Stimulated activated CD4-positive, alpha-beta T cell treated with anti-CD3 and anti-CD28 coated beads, TNF-alpha, amount 100 ng/mL, for 48 hours (primary cell): Measurements from ENCODE around the gene TBXAS1.

Source experiments
- DNase-seq, 3 donors: peaks; one replicate each; pipeline ENCODE4 v3.0.0-alpha.2; 2020; ENCODE audit warnings: low read depth in 3 of 3

TBXAS1 gene

DNA sequence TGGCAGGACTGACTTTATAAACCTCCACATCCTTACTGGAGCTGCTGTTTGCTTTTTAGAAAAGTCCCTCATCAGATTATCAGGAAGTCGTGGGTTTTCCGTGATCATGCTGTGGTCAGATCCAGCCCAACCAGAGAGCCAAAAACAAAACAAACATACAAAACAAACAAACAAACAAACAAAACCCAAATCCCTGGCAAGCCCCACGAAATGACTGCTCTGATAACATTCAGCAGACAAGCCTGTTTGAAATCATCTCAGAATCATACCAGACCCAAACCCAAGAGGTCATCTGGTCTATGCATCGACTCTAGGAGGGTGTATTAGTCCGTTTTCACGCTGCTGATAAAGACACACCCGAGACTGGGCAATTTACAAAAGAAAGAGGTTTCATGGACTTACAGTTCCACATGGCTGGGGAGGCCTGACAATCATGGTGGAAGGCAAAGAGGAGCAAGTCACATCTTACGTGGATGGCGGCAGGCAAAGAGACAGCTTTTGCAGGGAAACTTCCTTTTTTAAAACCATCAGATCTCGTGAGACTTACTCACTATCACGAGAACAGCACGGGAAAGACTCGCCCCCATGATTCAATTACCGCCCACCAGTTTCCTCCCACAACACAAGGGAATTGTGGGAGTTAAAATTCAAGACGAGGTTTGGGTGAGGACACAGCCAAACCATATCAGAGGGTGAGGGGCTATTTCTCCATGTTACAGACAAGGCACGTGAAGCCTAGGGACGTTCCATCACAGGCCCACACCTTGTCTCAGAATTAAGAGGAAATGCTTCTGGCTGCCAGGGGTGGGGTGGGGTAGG lies 148.0 kb downstream of the TBXAS1 start:
- DNase-seq = no peak

DNA sequence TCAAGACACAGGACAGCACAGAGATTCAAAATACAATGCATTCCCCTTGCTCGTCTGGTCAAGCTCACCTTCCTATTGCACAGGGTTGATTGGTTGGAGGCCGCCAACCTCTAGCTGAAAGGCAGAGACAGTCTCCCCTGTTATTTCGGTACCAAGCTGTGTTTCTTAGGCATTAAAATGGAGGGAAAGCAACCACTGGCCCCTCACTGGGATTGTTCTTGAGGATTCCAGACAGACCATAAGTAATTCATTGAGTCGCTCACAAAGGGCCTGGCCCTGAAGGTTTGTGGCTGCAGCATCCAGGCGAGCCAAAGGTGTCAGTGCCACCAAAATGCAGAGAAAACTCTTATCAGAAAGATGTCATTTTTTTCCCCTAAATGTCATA lies 152.4 kb downstream of the TBXAS1 start:
- DNase-seq = no peak

DNA sequence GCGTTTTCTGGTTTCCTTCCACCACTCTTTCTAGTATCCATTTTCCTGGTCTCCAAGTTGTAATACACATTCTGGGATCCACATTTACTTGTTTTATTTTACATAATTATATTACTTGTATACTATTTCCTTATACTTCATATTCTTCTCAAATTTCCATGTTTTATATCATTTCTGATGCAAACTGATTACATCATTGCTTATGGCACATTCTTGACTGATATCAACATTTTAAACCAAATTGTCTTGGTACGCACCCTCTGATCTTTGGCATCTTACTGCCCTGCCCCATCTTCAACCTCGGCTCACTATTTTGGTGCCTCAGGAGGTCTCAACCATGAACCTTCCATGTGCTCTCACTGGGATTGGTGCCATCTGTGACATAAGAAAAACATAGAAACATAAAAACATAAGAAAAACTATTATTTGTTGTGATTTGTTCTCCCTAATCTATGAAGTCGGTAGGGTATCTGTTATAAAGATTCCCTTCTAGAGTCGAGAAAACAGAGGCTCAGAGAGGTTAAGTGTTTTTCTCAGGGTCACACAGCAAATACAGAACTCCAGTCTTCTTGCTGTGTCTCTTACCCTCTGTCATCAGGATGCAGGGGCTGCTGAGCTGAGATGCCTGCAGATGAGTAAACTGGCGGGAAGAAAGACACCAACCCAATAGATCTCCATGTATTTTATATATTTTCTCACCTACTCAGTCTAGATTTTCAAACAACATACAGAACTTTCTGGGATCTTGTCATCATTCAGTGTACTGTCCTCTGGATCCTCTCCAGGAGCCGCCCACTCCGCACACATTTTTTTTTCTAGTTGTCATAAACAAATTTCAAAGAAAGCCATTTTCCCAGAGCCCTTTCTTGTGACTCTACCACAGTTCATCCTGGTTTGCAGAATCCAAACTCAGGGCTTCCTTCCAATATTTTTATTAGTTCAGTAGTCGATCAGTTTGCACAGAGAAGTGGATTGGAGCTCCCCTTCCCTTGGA lies 154.2 kb downstream of the TBXAS1 start:
- DNase-seq = no peak

DNA sequence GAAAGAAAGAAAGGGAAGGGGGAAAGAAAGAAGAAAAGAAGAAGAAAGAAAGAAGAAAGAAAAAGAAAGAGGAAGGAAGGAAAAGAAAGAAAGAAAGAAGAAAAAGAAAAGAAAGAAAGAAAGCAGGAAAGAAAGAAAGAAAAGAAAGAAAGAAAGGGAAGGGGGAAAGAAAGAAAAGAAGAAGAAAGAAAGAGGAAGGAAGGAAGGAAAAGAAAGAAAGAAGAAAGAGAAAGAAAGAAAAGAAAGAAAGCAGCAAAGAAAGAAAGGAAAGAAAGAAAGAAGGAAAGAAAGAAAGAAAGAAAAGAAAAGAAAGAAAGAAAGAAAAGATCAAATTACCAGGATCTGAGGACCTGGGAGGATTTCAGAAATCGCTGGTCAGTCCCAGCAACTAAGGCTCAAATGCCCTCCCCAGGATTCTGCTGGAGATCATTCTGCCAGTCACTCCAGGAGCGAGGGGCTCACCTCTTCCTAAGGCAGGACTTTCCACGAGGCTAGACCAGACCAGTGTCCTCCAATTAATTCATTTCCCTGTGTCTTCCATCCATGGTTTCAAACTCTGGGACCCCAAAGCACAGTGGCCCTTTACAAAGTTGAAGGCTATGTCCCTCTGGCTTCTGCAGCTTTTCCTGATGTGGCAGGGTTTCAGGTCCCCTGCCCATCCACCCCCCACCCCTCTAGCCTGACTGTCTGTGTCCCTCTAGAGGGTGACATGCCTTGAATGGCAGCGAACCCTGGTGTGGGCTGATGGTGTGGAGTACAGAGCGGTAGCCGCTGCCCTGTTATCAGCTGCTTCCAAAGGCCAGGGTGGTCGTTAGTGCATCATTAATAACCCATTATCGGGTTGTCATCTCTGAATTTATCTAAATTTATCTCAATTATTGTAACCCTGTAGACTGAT lies 155.8 kb downstream of the TBXAS1 start:
- no peak for DNase-seq

DNA sequence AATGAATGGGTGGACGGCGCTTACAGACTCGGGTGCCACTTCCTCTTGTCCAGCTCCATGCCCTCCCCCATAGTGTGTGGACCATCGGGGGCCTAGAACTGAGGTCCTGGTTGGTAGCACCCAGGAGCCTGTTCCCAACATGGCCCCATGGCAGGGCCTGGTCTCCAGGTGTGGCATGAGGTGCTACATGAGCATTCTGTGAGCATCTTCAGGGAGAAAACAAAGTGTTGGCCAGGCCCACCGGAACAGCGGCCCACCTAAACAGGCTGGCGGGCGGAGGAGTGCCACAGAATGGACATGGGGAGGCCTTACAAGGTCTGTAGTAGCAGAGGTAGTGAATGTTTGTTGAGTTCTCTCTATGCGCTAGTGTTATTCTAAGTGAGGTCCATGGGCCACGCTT lies 156.7 kb downstream of the TBXAS1 start:
- DNase-seq = no peak

DNA sequence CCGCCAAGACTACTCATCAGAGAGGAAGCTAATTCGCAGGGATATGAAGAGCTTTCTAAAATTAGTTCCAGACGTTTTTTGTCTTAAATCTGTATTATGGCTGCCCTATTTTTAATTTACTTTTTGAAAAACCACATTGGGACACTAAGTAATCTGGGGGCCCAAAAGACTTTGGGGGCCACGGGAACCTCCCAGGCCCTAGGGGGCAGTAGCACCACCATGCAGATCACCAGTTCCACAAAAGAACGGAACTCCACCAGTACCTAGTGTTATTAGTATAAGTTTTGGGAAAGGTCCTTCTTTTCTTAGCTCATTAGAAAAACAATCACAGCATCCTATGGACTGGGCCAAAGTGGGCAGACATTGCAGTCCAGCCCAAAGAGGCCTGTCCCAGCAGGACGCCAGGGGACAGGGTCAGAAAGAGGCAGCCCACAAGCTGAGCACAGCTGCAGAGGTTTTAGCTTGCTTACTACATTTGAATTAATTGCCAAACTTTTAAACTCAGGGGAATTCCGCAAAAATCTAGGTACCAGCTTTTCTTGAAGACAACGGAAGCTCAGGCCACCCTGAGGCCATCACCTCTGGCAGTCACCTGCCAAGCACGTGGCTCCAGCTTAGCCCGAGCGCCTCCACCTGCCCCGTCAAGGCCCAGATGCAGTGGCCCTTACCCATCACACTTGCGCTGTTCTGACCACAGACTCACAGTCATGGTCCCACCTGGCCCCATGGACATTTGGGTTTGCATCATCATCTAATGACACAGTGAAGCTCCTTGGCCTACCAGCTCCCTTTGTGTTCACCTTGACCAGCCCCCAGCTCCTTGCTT lies 158.8 kb downstream of the TBXAS1 start:
- no peak for DNase-seq

DNA sequence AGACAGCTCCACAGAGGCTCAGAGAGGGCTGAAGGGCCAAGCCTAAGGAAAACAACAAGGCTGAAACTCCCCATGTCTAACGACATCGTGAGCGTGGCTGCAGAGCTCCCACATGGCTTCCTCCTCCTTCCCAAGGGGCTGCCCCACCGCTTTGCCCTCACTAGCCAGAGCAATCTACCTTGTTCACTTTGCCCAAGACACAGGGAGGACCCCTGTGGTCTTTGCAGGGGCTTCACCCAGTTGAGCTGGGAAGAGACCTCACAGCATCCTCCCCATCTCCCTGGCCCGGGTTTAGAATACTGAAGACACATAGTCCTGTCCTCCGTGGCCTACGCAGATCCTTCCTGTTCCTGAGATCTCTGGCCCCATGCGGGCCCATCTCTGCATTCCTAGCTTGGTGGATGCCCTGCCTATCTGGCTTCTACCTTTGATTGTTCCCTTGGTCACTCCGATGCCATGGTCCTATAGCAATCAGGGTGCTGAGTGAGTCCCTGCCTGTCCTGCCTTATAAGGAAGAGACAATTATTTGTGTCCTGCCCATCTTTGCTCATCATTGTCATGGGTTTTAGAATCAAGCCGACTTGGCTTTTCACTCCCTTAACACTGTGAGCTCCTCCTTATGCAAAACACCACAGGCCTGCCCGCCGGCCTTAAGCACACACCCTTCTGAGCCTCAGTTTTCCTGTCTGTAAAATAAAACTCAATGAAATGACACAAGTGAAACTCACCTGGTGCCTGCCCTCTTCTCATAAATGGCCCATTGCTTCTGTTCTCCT lies 160.5 kb downstream of the TBXAS1 start:
- no peak for DNase-seq

DNA sequence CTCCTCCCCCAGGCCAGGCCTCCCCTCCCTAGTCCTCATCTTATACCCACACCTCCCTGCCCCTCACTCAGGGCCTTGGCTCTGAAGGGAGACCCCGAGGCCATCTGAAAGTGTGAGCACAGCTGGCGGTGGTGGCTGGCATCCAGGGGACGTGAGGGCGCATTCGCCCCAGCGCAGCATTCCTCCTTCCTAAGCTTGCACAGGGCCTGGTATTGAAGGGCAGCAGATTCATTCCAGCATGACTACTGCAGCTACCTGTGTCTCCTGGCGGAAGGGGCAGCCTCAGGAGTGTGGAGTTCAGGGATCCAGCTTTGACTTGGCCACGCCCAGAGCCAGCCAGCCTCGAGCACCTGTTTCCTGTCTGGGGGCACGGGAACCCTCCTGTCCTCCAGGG lies 161.1 kb downstream of the TBXAS1 start:
- DNase-seq = no peak

DNA sequence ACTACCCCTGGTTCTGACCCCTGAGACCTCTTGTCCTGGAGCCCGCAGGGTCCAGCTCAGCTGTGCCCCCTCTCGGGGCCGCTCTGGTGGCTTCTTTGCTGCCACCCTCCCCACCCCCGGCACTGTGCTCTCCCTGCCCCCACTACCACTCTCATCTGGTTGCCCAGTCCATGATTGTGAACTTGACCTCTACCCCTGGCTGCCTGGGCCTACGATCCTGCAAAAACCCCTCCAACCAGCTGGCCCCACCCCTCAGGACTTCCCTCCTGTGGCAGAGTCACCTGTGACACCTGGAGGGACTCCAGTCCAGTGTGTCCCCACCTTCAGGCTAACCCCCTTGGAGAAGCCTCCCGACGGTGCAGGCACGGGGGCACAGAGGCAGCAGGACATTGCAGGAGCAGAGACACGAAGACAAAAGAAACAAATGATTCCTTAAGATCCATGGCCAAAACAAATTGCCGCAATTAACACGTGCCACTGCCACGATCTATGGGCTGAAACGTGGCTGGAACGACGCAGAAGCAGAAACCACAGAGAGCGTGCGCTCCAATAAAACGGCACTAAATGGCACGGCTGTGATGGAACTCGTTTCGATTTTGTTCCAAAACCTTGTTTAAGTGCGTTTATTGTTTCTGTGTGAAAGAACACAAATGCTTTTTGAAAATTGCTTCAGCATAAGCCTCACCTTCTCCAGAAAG lies 161.7 kb downstream of the TBXAS1 start:
- no peak for DNase-seq

DNA sequence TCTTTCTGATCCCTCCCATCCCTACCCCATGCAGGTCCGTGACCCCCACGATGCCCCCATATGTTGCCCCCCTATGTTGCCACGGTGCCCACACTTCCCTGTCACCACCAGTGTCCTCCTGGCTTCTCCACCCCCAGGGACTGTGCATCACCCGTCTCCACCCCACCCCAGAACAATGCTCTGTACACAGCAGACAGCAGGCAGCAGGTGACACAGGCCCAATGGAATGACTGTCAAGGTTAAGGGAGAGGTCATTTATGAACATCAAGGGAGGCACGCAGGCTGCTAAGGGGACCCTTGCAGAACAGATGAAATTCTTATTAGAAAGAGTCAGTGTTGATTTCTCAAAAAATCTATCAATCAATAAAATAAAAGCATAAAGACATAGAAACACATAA lies 162.2 kb downstream of the TBXAS1 start:
- no peak for DNase-seq

DNA sequence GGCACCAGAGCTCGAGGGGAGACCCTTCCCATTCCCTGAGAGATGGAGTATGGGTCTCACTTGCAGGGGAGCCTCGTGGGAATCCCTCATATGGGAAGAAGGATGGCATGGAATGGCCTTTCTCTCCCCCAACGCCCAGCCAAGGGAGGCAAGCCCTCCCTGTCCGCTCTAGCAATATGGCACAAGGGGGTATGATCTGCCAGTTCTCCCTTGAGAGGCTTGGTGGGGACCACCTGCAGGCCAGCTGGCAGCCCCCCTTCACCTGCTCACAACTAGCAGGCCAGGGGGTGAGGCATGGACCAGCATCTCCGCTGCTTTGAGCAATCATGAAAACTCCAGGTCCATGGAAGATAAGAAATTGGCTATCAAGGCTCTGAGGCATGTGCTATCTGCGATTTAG lies 162.8 kb downstream of the TBXAS1 start:
- DNase-seq = no peak

DNA sequence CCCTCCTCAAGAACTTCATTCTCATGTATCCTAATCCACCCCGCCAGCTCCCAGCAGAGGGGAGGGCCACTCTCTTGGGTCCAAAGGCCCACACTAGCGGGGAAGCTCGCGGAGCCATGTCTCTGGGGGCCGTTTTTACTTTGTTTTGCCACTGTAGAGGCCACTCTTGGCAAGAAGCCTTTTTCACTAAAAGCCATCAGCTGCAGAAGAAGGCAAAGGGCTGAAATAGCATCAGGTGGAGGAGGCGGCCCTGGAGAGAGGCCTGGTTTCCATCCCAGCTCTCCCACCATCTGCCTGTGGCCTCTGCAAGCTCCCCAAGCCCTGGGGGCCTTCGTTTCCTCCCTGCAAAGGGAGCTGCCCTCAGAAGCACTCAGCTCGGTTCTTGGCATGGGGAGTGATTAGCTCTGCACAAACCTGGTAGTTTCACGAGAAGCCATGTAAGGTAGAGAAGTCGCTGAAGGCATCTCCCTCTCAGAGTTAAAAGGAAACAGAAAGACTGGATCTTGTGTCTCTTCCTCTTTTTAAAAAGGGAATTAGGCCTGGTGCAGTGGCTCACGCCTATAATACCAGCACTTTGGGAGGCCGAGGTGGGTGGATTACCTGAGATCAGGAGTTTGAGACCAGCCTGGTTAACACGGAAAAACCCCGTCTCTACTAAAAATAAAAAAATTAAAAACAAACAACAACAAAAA lies 163.4 kb downstream of the TBXAS1 start:
- DNase-seq = no peak

DNA sequence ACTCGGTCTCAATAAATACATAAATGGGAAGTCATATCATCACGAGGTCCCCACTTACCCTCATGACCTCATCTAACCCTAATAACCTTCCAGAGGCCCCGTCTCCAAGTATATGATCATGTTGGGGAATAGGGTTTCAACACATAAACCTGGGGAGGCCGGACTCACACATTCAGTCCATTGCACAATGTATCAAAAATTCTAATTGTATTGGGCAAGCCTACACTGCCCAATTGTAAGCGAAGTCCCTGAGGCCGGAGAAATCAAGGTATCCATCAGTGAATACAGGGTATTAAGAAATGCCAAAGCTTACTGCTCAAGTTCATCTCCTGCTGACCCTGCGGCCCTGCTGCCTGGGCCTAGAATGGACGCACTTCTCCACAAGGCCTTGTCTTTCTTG lies 164.1 kb downstream of the TBXAS1 start:
- DNase-seq = no peak

DNA sequence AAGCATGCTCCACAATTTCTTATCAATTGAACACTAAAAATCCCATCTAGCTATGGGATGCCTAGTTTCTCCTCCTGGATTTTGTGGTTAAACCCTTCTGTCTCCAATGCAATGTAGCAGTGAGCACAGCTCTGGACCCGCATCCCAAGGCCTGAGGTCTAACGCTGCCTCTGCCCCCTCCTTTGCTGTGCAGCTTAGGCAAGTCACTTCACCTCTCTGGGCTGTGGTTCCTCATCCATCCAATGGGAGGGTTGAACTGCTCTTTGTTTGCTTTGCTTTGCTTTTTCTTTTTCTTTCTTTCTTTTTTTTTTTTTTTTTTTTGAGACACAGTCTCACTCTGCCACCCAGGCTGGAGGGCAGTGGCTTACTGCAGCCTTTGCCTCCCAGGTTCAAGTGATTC lies 164.5 kb downstream of the TBXAS1 start:
- DNase-seq = no peak

DNA sequence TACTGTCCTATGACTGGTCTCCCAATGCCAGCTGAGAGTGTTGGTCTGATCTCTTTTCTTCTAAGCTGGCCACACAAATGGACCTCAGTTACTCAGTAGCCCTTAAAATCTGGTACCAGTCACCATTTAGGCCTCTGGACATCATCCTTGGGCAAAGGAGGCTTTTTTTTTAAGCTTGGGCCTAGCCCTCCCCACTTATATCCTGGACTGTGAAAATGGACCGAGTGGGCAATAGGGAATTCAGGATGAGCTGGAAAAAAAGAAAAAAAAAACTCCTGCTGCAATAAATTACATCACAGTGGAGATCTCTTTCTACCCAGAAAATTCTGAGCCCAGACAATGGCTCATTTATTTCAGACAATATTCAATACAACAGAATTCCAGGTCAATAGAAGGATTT lies 165.3 kb downstream of the TBXAS1 start:
- no peak for DNase-seq

DNA sequence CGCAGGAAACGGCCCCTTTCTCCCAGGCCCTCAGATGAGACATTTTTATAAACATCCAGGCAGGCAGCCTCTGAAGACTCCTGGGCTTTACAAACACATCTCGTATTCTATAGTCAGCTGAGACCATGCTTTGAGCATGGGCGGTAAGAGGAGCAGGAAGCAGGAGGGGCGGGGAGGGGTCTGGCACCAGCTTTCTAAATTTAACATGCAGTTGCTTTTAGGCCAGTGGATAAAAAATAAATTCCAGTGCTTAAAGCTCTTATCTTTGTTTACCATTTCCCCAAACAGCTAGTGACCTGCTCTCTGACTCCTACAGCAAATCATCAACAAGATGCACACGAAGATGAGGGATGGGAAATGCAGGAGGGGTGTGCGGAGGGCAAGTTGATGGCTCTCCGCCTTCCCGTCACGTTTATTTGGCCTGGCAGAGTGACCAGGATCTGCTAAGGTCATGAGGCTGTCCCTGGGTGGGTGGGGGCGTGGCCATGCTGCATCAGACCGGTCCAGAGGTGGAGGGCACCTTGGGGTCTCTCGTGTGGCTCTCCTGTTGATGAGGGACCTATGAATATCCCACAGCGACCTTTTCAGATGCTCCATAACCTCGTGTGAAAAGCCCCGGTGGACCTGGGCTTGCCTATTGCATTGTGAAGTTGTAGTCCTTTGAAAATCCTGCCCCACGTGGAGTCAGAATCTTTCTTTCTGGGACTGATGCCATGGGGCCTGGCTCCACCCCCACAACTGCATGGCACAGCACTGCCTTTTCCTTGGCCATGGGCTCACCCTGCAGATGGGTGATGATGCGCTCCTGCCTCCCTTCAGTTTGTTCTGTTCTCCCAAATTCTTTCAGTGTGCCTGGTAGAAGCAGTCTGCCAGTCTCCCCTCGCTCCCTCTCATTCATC lies 166.2 kb downstream of the TBXAS1 start:
- no peak for DNase-seq

DNA sequence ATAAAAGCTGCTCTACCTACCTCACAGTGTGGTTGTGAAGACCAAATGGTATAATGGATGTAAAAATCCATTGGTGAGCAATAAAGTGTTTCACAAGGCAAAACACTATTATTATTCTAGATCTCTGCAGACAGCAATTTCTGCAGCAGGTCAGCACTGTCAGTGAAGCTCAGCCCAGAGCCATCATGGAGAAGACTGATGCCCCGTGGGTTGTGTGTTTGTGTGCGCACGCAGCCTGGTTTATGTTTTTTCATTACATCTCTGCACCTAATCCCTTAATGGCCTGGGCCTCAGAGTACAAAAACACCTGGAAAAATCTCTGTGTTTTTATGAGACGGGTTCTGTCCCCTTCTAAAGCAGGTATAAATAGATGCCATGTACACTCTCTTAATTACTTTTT lies 169.5 kb downstream of the TBXAS1 start:
- no peak for DNase-seq

DNA sequence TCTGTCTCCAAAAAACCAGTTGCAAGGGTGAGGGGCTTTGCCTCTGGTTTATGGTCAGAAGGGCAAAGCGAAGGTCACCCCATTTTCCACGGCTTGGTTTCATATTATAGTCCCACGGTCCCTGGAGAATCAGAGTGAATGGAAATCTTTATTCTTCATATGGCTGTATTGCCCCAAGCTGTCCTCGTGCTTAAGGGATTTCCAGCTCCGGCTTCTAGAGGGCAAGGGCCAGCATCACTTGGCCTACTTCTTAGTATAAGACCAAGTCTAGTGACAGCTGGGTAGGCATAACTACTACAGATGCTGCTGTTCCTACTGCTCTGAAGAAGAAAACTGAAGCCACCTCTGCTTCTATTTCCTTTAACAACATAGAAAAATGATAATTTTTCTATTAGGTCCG lies 170.5 kb downstream of the TBXAS1 start:
- no peak for DNase-seq
